ENCODE data around the gene C19orf25.

DNA sequence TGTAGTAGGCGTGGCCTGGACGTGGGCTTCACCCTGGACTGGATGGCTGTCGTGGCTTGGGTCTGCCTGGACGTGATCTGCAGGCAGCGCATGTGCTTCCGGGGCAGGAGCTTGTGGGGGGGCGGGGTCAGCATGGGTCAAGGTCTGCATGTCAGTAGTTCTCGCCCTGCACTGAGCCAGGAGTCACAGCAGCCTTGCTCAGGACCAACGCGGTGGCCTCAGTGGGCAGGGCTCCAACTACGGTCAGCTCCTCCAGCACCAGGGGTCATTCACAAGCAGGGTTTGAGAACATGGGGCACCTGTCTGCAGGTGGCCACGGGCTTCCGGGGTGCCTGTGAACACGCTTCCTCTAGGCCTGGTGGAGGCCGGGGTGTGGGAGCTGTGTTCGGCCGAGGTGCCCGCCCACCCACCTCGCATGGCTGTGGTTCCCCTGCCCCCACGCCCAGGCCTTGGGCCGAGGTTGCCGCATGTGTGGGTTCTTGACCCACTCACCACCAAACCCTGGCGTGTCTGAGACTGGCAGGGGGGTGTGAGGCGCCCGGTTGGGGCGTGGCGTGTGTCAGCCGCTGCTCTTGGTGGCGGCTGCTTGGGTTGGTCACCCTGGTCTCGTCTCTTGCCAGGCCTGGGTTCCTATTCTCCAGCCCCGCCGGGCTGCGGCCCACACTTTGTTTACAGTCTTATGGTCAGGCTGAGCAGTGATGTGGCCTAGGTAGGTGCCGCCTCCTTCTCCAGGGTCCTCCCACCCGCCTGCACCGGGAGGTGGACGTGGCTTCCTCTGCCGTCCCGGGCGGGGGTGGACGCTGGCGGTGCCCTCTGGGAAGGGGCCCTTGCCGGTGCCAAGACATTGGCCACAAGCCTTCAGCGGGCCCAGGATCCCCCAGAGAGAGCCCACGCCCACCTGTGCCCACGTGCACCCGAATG lies 45.6 kb downstream of the C19orf25 start:
- TF ChIP-seq, protein P1, sequence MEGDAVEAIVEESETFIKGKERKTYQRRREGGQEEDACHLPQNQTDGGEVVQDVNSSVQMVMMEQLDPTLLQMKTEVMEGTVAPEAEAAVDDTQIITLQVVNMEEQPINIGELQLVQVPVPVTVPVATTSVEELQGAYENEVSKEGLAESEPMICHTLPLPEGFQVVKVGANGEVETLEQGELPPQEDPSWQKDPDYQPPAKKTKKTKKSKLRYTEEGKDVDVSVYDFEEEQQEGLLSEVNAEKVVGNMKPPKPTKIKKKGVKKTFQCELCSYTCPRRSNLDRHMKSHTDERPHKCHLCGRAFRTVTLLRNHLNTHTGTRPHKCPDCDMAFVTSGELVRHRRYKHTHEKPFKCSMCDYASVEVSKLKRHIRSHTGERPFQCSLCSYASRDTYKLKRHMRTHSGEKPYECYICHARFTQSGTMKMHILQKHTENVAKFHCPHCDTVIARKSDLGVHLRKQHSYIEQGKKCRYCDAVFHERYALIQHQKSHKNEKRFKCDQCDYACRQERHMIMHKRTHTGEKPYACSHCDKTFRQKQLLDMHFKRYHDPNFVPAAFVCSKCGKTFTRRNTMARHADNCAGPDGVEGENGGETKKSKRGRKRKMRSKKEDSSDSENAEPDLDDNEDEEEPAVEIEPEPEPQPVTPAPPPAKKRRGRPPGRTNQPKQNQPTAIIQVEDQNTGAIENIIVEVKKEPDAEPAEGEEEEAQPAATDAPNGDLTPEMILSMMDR (IDR thresholded peaks at IDR 0.05): no peak
- TF ChIP-seq TCF12 (IDR thresholded peaks at IDR 0.05): no peak
- no peak for TF ChIP-seq RFX5 (IDR thresholded peaks at IDR 0.05; ENCODE audit: low read length)
- TF ChIP-seq RCOR1 (IDR thresholded peaks at IDR 0.05; ENCODE audit: low read length): no peak

All from SK-N-SH (cell line).